Adipocyte (in vitro differentiated cells): ENCODE measurements around the gene RASSF7.
"Not testable (repeated sequence)": the region's sequence is repeated elsewhere in the genome, so short reads cannot be mapped to it uniquely, and the experiment has no call there.

Source experiments
- DNase-seq: peaks from one replicate; pipeline ENCODE4 v3.0.0-alpha.2; 2015; ENCODE audit warnings: low read depth
- H3K27me3 ChIP-seq: replicated peaks from 2 replicates; pipeline ENCODE4 v1.7.0; 2013; ENCODE audit warnings: mild to moderate bottlenecking, low read length, moderate library complexity; ENCODE audit not compliant: control insufficient read depth, insufficient read depth
- H3K36me3 ChIP-seq: 2 replicates; pipeline ENCODE4 v1.7.0; 2013; ENCODE audit warnings: low read length, mild to moderate bottlenecking, moderate library complexity; ENCODE audit not compliant: control insufficient read depth, insufficient read depth, severe bottlenecking
- H3K4me1 ChIP-seq: 2 replicates; pipeline ENCODE4 v1.7.0; 2013; ENCODE audit warnings: mild to moderate bottlenecking, low read length, moderate library complexity; ENCODE audit not compliant: control insufficient read depth, insufficient read depth
- H3K4me3 ChIP-seq: 2 replicates; pipeline ENCODE4 v1.7.0; 2013; ENCODE audit warnings: mild to moderate bottlenecking, low read length, moderate library complexity
- H3K9ac ChIP-seq: 2 replicates; pipeline ENCODE4 v1.7.0; 2013; ENCODE audit warnings: mild to moderate bottlenecking, low read length, moderate library complexity
- H3K9me3 ChIP-seq: 2 replicates; pipeline ENCODE4 v1.7.0; 2013; ENCODE audit warnings: mild to moderate bottlenecking, low read length, moderate library complexity; ENCODE audit not compliant: control insufficient read depth

RASSF7 gene

DNA sequence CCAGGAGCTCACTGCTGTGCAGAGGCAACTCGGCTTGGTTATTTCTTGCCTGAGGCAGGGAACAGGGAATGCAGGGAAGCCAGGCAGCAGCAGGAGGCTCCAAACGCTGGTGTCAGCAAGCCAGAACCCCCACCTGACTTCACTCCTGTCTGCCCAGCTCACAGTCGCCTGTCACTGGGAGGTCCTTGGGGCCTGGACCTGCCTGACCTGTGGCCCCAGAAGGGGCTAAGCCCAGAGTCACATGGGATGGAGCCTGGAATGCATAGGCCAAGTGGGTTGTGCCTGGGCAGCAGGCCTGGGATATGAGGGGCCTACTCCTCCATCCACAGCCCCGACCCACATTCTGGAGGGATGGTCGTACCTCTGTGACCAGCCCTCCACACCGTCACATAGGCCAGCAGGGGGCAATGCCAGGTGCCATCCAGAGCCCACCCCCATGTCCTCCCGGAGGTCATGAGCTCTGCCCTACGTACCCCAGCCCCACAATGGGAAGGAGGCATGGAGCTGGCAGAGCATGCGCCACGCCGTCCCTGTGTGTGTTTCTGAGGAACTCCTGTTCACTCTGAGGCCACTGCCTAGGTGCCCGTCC lies 5.2 kb downstream of the RASSF7 start:
- Histone ChIP-seq H3K4me3 (no peak overlapping the region), H3K27me3 (no peaks in the 10 kb centered on the region), H3K36me3 (no peaks in the 10 kb centered on the region), H3K9ac (no peak overlapping the region), H3K9me3 (no peaks in the 10 kb centered on the region), H3K4me1 (peaks cover 7% of the 10 kb centered on the region)
- peak; percentile 25 for DNase-seq

- peaks cover 7% of the 10 kb centered on the region for H3K4me1 ChIP-seq
- no peaks in the 10 kb centered on the region for H3K9me3 ChIP-seq
- peak overlapping the region; percentile 80 for H3K9ac ChIP-seq
- peak overlapping the region; percentile 80 for H3K4me3 ChIP-seq
- no peaks in the 10 kb centered on the region for H3K36me3 ChIP-seq
- no peak for DNase-seq
- H3K27me3 ChIP-seq, result no peaks in the 10 kb centered on the region
Measured at GRCh38 chr11:567011-567628, 6.3 kb downstream of the RASSF7 start.

GRCh38 chr11:567629-568292 lies 7.0 kb downstream of the RASSF7 start:
- Histone ChIP-seq H3K9ac (peak overlapping the region; percentile 80), H3K4me3 (peak overlapping the region; percentile 80), H3K4me1 (peaks cover 7% of the 10 kb centered on the region), H3K36me3 (no peaks in the 10 kb centered on the region), H3K9me3 (no peaks in the 10 kb centered on the region), H3K27me3 (no peaks in the 10 kb centered on the region)
- peak; percentile 13 for DNase-seq

GRCh38 chr11:568306-569157 lies 7.8 kb downstream of the RASSF7 start:
- H3K36me3 ChIP-seq, result no peaks in the 10 kb centered on the region
- H3K9me3 ChIP-seq, result no peaks in the 10 kb centered on the region

DNA sequence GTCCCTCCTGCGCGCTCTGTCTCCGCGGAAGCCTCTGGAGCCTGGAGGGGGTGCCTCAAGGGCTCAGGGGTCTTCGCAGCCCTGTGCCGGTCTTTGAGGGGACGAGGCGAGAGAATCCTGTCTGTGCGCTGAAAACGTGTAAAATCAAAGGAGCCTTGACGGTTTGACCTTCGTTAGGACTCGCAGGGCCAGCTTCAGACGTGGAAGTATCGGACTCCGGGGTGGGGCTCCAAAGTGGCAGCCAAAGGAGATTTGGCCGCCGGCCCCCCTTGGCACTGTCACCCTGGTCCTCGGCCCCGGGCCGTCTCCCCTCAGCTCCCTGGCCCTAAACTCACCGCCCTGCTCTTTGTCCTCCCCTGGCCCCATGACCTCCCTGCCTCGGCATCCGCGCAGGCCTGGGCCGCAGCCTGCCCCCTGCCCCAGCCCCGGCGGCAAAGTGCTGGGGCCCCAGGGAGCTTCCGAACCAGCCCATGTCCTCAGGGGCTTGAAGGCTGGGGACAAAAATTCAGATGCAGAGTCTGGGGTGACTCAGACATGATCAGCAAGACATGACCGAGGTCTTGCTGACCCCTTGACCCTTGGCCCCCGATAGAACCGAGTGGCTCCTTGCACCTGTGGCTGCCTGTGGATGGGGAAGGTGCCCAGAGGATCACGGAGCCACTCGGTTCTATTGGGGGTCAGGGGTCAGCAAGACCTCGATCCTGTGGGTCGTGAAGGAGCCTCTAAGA lies 8.6 kb downstream of the RASSF7 start:
- H3K27me3 ChIP-seq, result no peaks in the 10 kb centered on the region
- no peaks in the 10 kb centered on the region for H3K36me3 ChIP-seq
- no peaks in the 10 kb centered on the region for H3K9me3 ChIP-seq
- H3K4me3 ChIP-seq, result peak overlapping the region; percentile 80
- peaks cover 10% of the 10 kb centered on the region for H3K4me1 ChIP-seq
- peak overlapping the region; percentile 87 for H3K9ac ChIP-seq
- DNase-seq, result no peak

More at GRCh38 chr11:568306-569157, 7.8 kb downstream of the RASSF7 start:
- H3K4me1 ChIP-seq, result peaks cover 7% of the 10 kb centered on the region
- H3K27me3 ChIP-seq, result no peaks in the 10 kb centered on the region
- peak; percentile 98 for DNase-seq
- H3K9ac ChIP-seq, result peak overlapping the region; percentile 87
- H3K4me3 ChIP-seq, result peak overlapping the region; percentile 80

DNA sequence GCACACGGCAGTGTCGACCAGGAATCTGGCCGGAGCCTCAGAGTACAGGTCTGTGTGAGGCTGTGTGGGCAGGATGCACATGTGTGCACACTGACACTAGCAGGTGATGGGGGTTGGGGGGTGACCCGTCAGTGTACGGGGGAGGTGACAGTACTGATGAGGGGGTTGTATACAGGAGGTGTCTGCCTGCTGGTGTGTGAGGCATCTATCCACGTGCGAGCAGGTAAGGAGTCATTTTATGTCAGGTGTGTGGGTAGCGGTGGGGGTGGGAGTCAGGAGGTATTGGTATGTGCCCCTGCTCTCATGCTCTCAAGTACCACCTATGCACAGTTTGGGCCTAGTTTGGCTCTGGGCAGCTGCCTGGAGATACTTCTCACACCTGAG lies 11.0 kb downstream of the RASSF7 start:
- Histone ChIP-seq H3K36me3 (no peaks in the 10 kb centered on the region), H3K4me1 (peaks cover 17% of the 10 kb centered on the region), H3K27me3 (no peaks in the 10 kb centered on the region), H3K4me3 (no peak overlapping the region), H3K9ac (no peak overlapping the region), H3K9me3 (no peaks in the 10 kb centered on the region)
- DNase-seq, result no peak

DNA sequence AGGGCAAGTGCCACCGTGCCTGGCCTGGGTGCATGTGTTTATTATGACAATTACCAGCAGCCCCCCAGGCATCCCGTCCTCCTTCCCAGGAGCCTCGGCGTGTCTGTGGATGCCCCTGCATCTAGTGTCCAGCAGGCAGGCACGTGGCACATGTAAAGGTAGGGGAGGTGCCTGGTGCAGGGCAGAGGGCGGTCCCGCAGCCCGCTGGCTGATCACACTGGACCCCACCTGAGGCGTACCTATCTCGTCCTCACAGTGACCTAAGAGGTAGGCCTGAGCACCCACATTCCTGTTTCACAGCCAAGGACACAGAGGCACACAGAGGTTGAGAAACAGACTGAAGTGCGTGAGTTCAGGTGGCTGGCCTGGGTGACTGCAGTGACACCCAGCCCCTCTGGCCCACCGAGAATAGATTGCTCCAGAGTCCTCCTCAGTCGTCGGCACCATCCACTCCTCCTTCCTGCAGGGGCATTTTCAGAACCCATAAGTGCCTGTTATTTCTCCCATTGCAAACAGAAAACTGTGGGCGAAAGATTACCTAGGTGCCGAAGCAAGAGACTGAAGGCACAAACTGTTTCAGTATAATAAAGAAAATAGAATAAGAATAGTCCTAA lies 12.5 kb downstream of the RASSF7 start:
- Histone ChIP-seq H3K9ac (no peak overlapping the region), H3K27me3 (no peaks in the 10 kb centered on the region), H3K4me3 (no peak overlapping the region), H3K9me3 (no peaks in the 10 kb centered on the region), H3K4me1 (peaks cover 25% of the 10 kb centered on the region), H3K36me3 (no peaks in the 10 kb centered on the region)
- DNase-seq, result no peak

DNA sequence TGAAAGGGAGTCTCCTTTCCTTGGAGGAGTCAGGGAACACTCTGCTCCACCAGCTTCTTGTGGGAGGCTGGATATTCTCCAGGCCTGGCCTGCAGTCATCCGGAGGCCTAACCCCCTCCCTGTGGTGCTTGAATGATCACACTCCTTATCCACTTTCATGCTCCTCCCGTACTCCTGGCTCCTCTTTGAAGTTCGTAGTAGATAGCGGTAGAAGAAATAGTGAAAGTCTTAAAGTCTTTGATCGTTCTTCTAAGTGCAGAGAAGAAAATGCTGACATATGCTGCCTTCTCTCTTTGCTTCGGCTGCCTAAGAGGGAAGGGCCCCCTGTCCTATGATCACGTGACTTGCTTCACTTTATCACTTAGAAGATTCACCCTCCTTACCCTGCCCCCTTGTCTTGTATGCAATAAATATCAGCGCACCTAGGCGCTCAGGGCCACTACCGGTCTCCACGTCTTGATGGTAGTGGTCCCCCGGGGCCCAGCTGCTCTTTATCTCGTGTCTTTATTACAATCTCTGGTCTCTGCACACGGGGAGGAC lies 13.3 kb downstream of the RASSF7 start:
- not testable (repeated sequence) for H3K27me3 ChIP-seq, H3K36me3 ChIP-seq, H3K9me3 ChIP-seq, H3K4me3 ChIP-seq, H3K9ac ChIP-seq, DNase-seq
- peaks cover 29% of the 10 kb centered on the region for H3K4me1 ChIP-seq

- Histone ChIP-seq H3K4me1 (peaks cover 30% of the 10 kb centered on the region), H3K9ac (peak overlapping the region; percentile 71)
Measured at GRCh38 chr11:574632-575312, 14.0 kb downstream of the RASSF7 start.

More at GRCh38 chr11:574632-575312, 14.0 kb downstream of the RASSF7 start:
- Histone ChIP-seq H3K36me3 (no peaks in the 10 kb centered on the region), H3K9me3 (no peaks in the 10 kb centered on the region), H3K4me3 (peak overlapping the region; percentile 83), H3K27me3 (no peaks in the 10 kb centered on the region)
- DNase-seq, result peak; percentile 42
